LHCN-M2 (cell line): ENCODE results near the gene BAG1. TPM values are rescaled to one million over a fixed set of nuclear protein-coding genes. Genes with fewer than 3 reads are reported as not detected.

ENCODE experiments used
- DNase-seq: peaks from one replicate; pipeline ENCODE4 v3.0.0-alpha.2; 2012; ENCODE audit warnings: low read depth
- polyA plus RNA-seq: library from polyadenylated mRNA; unstranded; fragments of >200 nt; gene quantifications from one replicate; pipeline ENCODE4 v1.2.1, GENCODE V29; 2012; ENCODE audit warnings: missing spikeins
- total RNA-seq: library from RNA; depleted of rRNA; stranded (reverse); fragments of >200 nt; gene quantifications from 2 replicates; pipeline ENCODE4 v1.2.3, GENCODE V29; 2014; rRNA removed

The BAG1 gene
- total RNA-seq, result 40.4 and 66.6 TPM in 2 replicates
- 50.2 TPM for polyA plus RNA-seq

DNA sequence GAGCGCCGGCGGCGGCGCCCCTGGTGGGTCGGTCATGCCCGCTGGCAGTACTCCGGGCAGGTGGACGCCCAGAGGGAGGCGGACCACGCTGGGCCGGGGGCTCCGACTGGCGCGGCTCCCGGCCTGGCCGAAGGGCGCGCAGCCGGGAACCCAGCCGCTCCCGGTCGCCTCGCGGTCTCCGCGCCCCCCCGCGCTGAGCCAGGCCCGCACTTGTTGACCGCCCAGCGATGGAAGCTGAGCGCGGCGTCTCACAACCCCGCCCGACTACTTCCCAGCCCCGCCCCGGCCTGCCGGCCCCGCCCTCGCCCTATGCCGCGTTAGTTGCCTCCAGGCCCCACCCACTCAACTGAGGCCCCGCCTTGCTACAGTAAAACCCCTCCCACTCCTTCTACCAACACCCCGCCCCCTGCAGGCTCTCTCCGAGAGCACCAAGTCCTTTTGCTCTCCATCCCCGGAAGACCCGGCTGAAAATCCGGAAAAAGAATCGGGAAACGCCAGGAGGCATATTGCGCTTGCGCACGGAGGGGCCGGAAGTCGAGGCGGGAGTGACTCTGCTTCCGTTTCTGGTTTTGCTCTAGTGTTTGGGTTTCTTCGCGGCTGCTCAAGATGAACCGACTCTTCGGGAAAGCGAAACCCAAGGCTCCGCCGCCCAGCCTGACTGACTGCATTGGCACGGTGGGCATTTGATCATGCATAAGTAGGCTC, at the start of gene BAG1, which contains the start of gene CHMP5:
TSS of gene BAG1 (minus strand) at position 236 of the 705 bp plus-strand sequence.
TSS of gene CHMP5 (plus strand) at position 577 of the 705 bp plus-strand sequence. CDS start at position 607, 30 bp downstream.
- DNase-seq, result peak; percentile 99

DNA sequence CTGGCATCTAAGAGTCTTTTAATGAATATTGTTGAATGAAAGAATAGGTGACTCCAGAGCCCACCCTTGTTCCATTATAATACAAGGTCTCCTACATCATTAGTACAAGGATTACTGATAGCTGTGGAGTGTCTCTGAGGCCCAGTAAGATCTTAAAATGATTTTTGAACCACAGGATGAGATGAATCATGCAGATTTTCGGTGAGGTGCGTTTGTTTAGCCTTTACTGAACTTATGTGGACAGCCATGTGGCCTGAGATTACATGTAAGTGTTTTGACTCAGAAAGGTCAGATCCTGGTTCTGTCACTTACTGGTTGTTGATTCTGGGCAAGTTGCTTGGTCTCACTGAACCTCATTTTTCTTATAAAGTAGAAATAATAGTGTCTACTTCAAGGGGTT, 47.4 kb upstream of the BAG1 start:
- peak; percentile 27 for DNase-seq

DNA sequence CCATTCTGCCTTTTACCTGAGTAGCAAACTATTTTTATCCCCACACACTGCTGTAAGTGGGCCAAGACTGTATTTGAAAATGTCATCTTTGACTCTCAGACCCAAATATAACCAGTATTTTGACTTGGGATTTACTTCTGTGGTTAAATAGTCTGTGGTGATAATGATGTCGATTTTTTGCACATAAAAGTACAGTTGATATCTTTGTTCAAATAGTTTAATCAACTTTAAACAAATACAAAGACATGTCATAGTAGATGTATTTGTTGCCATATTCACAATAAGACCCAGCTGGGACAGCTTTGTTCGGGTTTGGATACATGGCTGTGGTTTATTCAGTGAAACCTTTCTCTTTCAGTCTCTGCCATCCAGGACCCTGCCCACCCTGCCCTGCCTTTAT, 46.2 kb upstream of the BAG1 start:
- DNase-seq, result no peak

DNA sequence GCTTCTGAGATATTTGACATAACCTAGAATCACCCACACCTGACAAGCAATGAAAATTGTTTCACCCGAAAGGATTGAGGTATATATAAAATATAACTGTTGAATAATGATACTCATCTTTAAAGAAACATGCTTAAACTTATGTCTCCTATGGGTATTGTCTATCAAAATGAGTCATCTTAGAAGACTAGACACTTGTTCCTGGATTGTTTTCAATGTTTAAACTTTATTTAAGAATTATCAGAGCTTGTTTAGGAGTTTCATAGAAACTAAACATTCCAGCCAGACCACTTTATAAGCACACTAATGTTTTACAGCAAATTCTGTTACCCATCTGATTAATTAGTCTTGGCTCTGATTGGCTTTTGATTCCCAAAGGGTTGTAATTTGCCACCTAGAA, 45.4 kb upstream of the BAG1 start:
- no peak for DNase-seq

DNA sequence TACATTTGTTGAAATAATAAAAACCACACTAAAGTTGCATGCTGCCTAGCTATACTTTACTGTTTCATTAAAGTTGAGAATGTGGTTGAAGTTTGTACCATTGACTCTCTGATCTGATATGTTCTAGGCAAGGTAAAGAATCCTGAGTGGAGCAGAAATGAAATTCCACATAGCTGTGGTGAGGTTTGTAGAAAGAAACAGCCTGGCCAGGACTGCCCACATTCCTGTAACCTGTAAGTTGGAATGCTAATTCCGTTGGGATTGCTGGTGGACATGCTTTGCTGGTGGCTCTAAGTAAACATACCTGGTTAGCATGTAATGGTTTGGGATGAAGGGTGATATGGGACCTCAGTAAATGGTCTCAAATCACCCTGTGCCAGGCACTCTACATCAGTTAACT, 42.6 kb upstream of the BAG1 start:
- no peak for DNase-seq

DNA sequence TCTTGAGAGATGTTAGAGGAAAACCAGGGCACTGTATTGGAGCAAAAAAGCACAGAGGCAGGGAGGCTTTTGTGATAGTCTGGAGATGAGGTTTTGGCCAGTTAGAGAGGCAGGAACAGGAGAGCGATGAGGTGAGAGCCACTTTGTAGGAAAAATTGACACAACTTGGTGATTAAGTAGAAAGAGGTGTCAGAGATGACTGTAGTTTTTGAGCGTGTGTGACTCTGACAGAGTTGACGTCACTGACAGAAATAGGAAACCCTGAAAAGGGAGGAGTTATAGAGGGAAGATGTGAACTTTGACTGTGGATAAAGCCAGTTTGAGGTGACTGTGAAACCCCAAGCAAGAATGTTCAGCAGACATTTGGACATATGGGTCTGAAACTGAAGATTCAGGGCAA, 41.5 kb upstream of the BAG1 start:
- no peak for DNase-seq

DNA sequence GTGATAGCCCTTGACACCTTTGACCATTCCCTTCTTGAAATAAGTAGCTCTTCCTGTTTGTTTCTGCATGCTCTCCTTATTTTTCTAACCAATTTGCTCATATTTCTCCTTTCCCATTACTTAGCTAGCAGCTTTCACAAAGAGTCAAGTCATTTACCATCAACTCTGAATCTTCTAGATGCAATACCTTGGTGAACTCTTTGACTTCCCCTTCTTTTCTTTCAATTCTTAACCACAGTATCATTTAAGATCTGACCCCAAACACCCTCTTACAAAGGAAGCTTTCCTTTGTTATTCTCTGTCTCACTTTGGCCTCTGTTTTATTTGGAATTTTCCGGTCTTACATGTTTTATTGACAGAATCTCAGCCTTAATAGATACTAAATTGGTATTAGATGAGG, 39.9 kb upstream of the BAG1 start:
- no peak for DNase-seq

DNA sequence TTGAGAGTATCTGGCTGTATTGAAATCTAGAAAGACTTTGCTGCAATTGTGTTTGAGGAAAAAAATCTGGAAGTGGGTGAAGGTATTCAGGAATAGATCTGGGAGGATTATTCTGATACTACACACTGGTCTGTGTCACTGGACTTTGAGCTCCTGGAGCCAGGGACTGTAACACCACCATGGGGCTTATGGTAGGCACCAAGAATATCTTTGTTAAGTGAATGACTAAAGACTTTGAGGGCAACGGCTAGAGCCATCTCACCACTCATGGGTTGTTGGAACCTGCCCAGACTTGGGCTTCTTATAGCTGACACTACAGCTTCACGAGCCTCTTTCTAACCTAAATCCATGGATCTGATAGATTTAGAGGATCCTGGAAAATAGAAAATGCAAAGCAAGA, 36.0 kb upstream of the BAG1 start:
- no peak for DNase-seq

DNA sequence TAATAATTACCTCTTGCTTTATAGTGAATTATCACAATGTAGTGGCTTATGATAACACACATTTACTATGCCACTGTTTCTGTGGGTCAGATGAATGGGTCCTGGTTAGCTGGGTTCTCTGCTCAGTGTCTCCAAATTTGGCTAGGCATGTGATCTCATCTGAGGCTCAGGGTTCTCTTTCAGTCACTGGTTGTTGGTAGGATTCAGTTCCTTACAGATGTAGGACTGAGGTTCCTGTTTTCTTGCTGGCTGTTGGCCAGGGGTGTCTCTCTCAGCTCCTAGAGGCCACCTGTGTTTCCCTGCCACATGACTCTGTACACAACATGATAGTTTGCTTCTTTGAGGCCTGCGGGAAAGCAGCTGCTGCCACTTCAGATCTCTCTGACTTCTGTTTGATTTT, 32.9 kb upstream of the BAG1 start:
- peak; percentile 66 for DNase-seq

DNA sequence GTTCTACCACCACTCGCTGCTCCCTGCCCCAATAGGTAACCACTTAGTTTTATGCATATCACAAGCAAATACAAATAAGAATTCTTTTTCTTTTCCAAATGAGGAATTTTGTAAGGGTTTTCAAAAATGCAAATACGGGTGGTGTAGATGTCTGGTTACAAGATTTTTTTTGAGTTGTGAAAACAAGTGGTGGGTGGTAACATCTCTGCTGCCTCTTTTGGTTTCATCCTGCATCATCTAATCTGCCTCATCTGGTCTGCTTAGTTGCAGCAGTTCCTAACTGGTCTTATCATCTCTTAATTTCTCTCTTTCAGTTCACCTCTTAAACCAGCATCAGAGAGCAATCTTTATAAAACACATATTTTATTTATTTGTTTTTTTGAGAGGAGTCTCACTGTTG, 31.1 kb upstream of the BAG1 start:
- no peak for DNase-seq

DNA sequence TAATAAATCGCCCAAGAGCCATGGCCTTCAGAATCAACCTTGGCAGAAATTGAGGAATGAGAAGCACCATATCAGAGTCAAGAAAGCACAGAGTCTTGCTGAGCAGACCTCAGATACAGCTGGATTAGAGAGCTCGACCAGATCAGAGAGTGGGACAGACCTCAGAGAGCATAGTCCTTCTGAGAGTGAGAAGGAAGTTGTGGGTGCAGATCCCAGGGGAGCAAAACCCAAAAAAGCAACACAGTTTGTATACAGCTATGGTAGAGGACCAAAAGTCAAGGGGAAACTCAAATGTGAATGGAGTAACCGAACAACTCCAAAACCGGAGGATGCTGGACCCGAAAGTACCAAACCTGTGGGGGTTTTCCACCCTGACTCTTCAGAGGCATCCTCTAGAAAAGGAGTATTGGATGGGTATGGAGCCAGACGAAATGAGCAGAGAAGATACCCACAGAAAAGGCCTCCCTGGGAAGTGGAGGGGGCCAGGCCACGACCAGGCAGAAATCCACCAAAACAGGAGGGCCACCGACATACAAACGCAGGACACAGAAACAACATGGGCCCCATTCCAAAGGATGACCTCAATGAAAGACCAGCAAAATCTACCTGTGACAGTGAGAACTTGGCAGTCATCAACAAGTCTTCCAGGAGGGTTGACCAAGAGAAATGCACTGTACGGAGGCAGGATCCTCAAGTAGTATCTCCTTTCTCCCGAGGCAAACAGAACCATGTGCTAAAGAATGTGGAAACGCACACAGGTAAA, 30.3 kb upstream of the BAG1 start:
- DNase-seq, result no peak

DNA sequence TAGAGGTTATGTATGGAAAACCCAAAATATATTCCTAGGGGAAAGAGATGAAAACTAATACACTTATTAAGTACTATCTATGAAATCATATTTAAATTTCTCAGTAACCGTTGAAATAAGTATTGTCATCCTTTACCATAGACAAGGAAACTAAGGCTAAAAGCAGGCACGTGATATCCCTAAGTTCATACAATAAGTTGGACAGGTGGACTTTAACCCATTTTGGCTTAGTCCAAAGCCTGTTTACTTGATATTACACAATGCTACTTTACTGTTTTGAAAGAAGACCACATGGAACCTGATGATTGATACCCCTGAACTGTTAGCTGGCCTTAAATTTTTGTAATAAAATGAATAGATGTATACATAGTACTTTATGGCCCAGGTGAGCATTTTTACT, 29.3 kb upstream of the BAG1 start:
- no peak for DNase-seq

DNA sequence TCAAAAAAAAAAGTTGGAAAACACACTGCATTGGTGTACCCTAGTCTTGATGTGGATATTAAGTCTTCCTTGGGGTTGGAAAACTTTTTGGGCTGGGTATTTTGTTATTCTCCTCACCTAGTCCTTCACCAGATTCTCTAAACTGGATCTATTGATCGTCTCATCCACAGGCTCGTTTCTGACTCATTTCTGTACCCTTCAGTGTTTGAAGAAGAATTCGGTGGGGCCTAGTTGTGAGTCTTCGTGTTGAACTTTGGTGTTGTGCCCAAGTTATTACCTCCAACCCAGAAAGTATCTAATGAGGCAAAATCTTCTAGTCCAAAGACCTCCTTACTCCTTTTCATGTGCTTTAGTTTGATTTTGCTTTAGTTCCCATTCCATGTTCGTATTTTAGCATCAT, 27.4 kb upstream of the BAG1 start:
- DNase-seq, result no peak

DNA sequence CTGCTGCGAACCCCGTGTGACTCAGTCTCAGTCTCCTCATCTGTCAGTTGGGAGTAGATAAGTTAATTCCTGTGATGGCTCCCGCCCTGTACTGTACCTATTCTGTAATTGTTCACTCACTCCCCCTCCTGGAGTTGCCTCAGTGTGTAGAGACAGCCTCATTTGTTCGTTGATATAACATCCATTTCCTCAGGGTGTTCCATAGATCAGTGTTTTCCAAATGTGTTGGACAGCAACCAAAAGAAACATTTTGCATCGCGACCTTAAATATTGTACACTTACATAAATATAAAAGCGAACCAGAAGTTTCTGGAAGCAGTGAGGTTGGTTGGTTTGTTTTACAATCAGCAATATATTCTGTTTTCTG, 26.5 kb upstream of the BAG1 start:
- DNase-seq, result no peak

DNA sequence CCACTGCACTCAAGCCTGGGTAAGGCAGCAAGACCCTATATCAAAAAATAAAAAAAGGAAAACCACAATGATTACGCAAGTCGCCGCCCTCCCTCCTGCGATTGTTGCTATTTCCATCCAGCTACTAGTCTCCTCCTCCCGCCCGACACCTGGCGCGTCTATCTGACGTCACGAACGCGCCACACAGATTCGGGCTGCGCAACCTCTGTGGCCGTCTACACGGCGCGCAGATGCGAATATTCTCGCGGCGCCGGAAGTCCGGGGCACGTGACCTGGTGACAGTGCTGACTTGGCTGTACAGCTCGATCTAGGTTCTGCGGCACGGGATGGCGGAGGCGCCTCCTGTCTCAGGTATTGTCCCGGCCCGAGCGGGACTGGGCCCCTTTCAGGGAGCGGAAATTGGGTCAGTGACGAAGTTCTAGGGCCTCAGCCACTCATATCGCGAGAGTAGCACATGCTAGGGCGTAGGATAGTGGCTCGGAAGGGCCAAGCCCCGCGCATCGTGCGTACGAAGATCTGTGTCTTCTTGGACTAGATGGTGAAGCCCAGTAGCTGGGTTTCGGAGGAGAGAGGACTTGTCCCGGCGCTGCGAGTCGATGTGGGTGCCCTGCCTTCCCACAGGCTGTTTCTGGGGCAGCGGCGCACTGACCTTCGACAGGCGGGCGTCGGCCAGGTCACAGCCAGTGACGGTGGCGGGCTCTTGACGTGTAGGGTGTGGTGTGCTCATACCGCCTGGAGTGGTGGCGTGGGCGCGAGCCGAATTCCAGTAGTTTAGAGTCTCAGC, 25.9 kb upstream of the BAG1 start, which contains the start of gene NFX1:
TSS of gene NFX1 (plus strand) at position 270 of the 784 bp plus-strand sequence. CDS start at position 327, 57 bp downstream.
- peak; percentile 98 for DNase-seq

DNA sequence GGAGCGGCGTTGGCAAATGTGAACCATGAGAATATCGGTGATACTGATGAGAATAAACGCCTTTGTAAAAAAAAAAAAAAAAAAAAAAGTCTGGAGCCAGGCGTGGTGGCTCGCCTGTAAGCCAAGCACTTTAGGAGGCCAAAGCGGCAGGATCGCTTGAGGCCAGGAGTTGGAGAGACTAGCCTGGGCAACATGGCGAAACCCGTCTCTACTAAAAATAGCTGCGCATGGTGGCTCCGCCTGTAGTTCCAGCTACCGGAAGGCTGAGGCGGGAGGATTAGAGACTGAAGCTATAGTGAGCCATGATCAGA, 25.4 kb upstream of the BAG1 start:
- no peak for DNase-seq

DNA sequence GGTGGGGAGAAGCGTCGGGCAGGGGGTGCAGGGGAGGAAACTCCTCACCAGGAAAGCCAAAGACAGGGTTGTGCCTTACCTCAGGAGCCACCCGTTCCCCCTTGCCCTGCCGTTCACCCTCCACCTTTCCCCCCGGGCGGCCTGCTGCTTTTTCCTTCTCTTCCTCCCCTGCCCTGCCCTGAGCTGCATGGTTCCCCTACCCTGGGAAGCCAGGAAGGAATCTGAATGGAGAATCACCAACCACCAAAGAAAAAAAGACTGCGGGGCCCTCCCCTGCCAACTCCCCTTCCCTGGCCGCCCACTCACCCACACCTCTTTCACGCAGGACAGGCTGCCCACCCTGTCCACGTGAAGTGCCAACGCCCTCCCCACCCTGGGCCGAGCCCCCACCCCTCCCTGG, 25.0 kb upstream of the BAG1 start:
- no peak for DNase-seq

DNA sequence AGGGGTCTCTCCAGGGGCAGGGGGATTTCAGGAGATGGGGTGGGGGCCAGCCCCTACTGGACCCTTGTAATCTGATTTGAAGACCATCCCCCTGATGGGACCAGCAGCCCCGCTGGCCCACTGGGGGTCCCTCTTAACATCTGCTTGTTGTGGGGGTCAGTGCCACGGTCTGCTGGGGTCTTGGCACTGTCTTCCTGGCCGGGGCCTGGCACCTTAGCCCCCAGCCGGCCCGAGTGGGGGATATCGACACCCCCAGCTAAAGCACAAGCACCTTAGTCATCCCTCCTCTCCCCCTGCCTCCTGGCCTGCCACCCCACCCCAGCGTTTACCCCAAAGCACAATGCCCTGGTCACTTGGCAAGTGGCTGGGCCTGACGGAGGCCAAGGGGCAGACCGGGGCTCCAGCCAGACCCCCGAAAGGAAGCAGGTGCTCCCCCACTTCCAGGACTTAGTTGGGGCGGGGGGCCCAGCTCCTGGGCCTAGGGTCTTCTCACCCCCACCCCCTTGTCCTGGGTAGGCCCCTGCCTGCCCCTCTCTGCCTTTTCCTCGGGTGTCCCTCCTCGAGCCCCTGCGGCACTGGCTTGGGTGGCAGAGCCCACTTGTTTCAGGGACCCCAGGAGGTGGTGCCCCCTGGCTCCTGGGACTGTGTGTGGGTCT, 24.4 kb upstream of the BAG1 start:
- DNase-seq, result no peak

DNA sequence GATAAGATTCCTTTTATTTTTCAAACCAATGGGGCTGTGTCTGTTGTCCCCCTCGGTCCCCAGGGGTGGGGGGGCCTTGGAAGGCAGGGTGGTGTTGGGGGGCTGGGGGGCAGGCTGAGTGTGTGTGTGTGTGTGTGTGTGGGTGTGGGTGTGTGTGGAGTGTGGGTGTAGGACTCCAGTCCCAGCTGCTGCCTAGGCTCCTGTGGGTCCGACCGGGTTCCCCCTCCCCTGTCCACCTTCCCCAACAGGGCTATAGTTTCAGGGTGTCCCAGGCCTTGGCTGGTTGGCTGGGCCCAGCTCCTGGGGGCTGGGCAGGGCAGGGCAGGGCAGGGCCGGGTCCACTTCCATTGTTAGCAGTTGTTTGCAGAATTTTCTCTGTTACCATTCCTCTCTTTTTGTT, 23.7 kb upstream of the BAG1 start:
- no peak for DNase-seq

DNA sequence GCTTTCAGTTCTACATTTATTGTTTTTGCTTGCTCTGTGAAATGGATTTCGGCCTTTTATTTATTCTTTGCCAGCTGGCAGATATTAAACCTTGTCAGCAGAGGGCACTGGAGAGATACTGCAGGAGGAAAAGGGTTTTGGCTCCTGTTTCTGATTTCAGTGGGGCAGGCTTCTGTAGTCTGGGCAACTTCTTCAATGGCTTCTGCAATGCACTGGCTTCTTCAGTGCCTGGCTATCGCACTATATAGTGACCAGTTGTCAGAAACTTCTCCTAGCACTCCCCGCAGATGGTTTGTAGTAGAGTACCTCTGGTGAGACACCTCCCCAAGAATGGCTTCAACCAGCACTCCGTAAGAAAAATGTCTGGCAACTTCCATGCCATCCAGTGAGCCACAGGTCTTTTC, 22.6 kb upstream of the BAG1 start:
- peak; percentile 68 for DNase-seq

DNA sequence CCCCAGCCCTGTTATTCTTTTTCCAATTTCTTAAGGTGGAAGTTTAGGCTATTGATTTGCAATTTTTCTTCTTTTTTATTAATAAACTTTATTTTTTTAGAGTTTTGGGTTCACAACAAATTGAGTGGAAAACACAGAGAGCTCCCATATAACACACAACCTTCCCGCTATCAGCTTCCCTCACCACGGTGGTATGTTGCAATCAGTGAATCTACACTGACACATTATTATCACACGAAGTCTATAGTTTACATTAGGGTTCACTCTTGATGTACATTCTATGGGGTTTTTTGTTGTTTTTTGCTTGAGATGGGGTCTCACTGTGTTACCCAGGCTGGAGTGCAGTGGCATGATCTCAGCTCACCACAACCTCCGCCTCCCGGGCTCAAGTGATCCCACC, 21.0 kb upstream of the BAG1 start:
- DNase-seq, result no peak

DNA sequence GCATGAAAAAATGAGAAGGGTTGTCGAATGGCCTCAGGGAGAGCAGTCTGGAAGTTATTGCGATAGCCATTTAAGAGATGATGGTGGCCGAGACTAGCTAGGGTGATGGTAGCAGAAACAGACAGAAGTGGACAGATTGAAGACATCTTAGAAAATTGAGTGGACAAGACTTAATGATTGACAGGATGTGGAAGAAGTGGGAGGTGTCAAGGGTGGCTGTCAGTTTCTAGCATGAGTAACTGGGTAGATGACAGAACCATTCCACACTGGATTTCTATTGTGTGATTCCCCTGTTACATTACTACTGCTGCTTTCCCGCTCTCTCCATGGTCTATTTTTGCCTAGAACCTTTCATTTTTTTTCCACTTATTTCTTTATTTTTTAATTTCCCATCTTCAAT, 13.0 kb upstream of the BAG1 start:
- DNase-seq, result no peak
